Measurements from ENCODE around the gene KRT2.

- TF ChIP-seq, protein P1, sequence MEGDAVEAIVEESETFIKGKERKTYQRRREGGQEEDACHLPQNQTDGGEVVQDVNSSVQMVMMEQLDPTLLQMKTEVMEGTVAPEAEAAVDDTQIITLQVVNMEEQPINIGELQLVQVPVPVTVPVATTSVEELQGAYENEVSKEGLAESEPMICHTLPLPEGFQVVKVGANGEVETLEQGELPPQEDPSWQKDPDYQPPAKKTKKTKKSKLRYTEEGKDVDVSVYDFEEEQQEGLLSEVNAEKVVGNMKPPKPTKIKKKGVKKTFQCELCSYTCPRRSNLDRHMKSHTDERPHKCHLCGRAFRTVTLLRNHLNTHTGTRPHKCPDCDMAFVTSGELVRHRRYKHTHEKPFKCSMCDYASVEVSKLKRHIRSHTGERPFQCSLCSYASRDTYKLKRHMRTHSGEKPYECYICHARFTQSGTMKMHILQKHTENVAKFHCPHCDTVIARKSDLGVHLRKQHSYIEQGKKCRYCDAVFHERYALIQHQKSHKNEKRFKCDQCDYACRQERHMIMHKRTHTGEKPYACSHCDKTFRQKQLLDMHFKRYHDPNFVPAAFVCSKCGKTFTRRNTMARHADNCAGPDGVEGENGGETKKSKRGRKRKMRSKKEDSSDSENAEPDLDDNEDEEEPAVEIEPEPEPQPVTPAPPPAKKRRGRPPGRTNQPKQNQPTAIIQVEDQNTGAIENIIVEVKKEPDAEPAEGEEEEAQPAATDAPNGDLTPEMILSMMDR (IDR thresholded peaks at IDR 0.05 in 2 of 3, conservative IDR thresholded peaks at IDR 0.05 in 1 of 3; ENCODE audit: control insufficient read depth in 2 of 3, extremely low read depth in 1 of 3, insufficient read depth in 1 of 3, low read depth in 3 of 3, low read length in 3 of 3): no peak
- TF ChIP-seq TCF12 (IDR thresholded peaks at IDR 0.05; ENCODE audit: low read depth, low read length) (no peak), ELK1 (IDR thresholded peaks at IDR 0.05; ENCODE audit: low read depth, low read length) (no peak), NR2C2 (IDR thresholded peaks at IDR 0.05; ENCODE audit: borderline replicate concordance, control insufficient read depth, insufficient read length, low read depth) (no peak), CREB1 (IDR thresholded peaks at IDR 0.05; ENCODE audit: low read depth) (no peak), CBFB (IDR thresholded peaks at IDR 0.05; ENCODE audit: low read depth) (no peak), HDAC6 (IDR thresholded peaks at IDR 0.05; ENCODE audit: unreplicated experiment) (no peak), POLR2A (IDR thresholded peaks at IDR 0.05; ENCODE audit: low read depth, low read length) (no peak), NRF1 (conservative IDR thresholded peaks at IDR 0.05; ENCODE audit: low read depth, low read length) (no peak), TAF1 (IDR thresholded peaks at IDR 0.05; ENCODE audit: borderline replicate concordance, low read depth, low read length) (no peak), PKNOX1 (IDR thresholded peaks at IDR 0.05) (no peak), DPF2 (IDR thresholded peaks at IDR 0.05) (no peak), JUNB (IDR thresholded peaks at IDR 0.05) (no peak)
- TF ChIP-seq, protein P2, sequence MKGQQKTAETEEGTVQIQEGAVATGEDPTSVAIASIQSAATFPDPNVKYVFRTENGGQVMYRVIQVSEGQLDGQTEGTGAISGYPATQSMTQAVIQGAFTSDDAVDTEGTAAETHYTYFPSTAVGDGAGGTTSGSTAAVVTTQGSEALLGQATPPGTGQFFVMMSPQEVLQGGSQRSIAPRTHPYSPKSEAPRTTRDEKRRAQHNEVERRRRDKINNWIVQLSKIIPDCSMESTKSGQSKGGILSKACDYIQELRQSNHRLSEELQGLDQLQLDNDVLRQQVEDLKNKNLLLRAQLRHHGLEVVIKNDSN (IDR thresholded peaks at IDR 0.05; ENCODE audit: borderline replicate concordance, extremely low read length, insufficient read depth, low read depth, low read length): no peak
These were observed 5.4 kb downstream of the KRT2 start for GRCh38 chr12:52646613-52647012.

Data from GM12878 (cell line).